ENCODE data around the gene ANKMY1.

DNA sequence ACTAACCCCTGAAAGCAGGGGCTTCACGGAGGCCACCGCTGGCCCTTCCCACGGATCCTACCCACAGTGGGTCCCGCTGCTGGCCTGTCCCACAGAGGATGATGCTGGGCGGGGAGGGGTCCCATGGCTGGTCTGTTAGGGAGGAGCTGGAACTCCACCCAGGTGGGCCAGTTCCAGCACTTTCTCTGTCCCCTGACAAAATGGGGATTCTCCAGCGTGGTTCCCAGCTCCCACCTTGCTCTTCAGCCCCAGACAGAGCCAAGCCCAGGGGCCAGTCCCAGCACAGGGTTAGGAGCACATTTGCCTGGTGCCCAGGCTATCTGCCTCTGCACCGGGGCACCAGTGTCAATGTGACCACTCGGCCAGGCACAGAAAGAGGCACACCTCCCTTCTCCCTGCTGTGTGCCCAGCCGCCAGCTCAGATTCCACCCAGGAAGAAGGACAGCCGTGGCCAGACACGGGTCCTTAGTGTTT is 50.0 kb downstream of the ANKMY1 start:
- TF ChIP-seq, protein P1, sequence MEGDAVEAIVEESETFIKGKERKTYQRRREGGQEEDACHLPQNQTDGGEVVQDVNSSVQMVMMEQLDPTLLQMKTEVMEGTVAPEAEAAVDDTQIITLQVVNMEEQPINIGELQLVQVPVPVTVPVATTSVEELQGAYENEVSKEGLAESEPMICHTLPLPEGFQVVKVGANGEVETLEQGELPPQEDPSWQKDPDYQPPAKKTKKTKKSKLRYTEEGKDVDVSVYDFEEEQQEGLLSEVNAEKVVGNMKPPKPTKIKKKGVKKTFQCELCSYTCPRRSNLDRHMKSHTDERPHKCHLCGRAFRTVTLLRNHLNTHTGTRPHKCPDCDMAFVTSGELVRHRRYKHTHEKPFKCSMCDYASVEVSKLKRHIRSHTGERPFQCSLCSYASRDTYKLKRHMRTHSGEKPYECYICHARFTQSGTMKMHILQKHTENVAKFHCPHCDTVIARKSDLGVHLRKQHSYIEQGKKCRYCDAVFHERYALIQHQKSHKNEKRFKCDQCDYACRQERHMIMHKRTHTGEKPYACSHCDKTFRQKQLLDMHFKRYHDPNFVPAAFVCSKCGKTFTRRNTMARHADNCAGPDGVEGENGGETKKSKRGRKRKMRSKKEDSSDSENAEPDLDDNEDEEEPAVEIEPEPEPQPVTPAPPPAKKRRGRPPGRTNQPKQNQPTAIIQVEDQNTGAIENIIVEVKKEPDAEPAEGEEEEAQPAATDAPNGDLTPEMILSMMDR (conservative IDR thresholded peaks at IDR 0.05; ENCODE audit: low read depth in 2 of 2), result no peak
- TF ChIP-seq POLR2AphosphoS5 (IDR thresholded peaks at IDR 0.05; ENCODE audit: low read depth) (no peak), EZH2 (IDR thresholded peaks at IDR 0.05; ENCODE audit: low read depth, unreplicated experiment) (no peak), EZH2phosphoT487 (IDR thresholded peaks at IDR 0.05; ENCODE audit: unreplicated experiment) (no peak), JUNB (IDR thresholded peaks at IDR 0.05; ENCODE audit: unreplicated experiment) (no peak), CREB1 (CRISPR knock-in tag; IDR thresholded peaks at IDR 0.05; ENCODE audit: low read depth) (no peak), NANOG (IDR thresholded peaks at IDR 0.05; ENCODE audit: borderline replicate concordance) (no peak)
- TF ChIP-seq, protein P2, sequence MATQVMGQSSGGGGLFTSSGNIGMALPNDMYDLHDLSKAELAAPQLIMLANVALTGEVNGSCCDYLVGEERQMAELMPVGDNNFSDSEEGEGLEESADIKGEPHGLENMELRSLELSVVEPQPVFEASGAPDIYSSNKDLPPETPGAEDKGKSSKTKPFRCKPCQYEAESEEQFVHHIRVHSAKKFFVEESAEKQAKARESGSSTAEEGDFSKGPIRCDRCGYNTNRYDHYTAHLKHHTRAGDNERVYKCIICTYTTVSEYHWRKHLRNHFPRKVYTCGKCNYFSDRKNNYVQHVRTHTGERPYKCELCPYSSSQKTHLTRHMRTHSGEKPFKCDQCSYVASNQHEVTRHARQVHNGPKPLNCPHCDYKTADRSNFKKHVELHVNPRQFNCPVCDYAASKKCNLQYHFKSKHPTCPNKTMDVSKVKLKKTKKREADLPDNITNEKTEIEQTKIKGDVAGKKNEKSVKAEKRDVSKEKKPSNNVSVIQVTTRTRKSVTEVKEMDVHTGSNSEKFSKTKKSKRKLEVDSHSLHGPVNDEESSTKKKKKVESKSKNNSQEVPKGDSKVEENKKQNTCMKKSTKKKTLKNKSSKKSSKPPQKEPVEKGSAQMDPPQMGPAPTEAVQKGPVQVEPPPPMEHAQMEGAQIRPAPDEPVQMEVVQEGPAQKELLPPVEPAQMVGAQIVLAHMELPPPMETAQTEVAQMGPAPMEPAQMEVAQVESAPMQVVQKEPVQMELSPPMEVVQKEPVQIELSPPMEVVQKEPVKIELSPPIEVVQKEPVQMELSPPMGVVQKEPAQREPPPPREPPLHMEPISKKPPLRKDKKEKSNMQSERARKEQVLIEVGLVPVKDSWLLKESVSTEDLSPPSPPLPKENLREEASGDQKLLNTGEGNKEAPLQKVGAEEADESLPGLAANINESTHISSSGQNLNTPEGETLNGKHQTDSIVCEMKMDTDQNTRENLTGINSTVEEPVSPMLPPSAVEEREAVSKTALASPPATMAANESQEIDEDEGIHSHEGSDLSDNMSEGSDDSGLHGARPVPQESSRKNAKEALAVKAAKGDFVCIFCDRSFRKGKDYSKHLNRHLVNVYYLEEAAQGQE (IDR thresholded peaks at IDR 0.05; ENCODE audit: unreplicated experiment), result no peak
- TF ChIP-seq, protein P3, sequence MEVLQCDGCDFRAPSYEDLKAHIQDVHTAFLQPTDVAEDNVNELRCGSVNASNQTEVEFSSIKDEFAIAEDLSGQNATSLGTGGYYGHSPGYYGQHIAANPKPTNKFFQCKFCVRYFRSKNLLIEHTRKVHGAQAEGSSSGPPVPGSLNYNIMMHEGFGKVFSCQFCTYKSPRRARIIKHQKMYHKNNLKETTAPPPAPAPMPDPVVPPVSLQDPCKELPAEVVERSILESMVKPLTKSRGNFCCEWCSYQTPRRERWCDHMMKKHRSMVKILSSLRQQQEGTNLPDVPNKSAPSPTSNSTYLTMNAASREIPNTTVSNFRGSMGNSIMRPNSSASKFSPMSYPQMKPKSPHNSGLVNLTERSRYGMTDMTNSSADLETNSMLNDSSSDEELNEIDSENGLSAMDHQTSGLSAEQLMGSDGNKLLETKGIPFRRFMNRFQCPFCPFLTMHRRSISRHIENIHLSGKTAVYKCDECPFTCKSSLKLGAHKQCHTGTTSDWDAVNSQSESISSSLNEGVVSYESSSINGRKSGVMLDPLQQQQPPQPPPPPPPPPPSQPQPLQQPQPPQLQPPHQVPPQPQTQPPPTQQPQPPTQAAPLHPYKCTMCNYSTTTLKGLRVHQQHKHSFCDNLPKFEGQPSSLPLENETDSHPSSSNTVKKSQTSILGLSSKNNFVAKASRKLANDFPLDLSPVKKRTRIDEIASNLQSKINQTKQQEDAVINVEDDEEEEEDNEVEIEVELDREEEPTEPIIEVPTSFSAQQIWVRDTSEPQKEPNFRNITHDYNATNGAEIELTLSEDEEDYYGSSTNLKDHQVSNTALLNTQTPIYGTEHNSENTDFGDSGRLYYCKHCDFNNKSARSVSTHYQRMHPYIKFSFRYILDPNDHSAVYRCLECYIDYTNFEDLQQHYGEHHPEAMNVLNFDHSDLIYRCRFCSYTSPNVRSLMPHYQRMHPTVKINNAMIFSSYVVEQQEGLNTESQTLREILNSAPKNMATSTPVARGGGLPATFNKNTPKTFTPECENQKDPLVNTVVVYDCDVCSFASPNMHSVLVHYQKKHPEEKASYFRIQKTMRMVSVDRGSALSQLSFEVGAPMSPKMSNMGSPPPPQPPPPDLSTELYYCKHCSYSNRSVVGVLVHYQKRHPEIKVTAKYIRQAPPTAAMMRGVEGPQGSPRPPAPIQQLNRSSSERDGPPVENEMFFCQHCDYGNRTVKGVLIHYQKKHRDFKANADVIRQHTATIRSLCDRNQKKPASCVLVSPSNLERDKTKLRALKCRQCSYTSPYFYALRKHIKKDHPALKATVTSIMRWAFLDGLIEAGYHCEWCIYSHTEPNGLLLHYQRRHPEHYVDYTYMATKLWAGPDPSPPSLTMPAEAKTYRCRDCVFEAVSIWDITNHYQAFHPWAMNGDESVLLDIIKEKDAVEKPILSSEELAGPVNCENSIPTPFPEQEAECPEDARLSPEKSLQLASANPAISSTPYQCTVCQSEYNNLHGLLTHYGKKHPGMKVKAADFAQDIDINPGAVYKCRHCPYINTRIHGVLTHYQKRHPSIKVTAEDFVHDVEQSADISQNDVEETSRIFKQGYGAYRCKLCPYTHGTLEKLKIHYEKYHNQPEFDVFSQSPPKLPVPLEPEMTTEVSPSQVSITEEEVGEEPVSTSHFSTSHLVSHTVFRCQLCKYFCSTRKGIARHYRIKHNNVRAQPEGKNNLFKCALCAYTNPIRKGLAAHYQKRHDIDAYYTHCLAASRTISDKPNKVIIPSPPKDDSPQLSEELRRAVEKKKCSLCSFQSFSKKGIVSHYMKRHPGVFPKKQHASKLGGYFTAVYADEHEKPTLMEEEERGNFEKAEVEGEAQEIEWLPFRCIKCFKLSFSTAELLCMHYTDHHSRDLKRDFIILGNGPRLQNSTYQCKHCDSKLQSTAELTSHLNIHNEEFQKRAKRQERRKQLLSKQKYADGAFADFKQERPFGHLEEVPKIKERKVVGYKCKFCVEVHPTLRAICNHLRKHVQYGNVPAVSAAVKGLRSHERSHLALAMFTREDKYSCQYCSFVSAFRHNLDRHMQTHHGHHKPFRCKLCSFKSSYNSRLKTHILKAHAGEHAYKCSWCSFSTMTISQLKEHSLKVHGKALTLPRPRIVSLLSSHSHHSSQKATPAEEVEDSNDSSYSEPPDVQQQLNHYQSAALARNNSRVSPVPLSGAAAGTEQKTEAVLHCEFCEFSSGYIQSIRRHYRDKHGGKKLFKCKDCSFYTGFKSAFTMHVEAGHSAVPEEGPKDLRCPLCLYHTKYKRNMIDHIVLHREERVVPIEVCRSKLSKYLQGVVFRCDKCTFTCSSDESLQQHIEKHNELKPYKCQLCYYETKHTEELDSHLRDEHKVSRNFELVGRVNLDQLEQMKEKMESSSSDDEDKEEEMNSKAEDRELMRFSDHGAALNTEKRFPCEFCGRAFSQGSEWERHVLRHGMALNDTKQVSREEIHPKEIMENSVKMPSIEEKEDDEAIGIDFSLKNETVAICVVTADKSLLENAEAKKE (CRISPR knock-in tag; IDR thresholded peaks at IDR 0.05), result no peak
